ENCODE results near the gene DRG2.

The DRG2 gene

GRCh38 chr17:18156171-18156975 is 68.6 kb downstream of the DRG2 start:
- no peaks in the 10 kb centered on the region for H3K27me3 ChIP-seq (ENCODE audit: control insufficient read depth, insufficient read depth, low read length)
- no peak overlapping the region for H3K27ac ChIP-seq
- no peaks in the 10 kb centered on the region for H3K4me1 ChIP-seq
- no peaks in the 10 kb centered on the region for H3K79me2 ChIP-seq
- no peaks in the 10 kb centered on the region for H3K9me3 ChIP-seq (ENCODE audit: control insufficient read depth, low read length)
- TF ChIP-seq, protein P1, sequence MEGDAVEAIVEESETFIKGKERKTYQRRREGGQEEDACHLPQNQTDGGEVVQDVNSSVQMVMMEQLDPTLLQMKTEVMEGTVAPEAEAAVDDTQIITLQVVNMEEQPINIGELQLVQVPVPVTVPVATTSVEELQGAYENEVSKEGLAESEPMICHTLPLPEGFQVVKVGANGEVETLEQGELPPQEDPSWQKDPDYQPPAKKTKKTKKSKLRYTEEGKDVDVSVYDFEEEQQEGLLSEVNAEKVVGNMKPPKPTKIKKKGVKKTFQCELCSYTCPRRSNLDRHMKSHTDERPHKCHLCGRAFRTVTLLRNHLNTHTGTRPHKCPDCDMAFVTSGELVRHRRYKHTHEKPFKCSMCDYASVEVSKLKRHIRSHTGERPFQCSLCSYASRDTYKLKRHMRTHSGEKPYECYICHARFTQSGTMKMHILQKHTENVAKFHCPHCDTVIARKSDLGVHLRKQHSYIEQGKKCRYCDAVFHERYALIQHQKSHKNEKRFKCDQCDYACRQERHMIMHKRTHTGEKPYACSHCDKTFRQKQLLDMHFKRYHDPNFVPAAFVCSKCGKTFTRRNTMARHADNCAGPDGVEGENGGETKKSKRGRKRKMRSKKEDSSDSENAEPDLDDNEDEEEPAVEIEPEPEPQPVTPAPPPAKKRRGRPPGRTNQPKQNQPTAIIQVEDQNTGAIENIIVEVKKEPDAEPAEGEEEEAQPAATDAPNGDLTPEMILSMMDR (IDR thresholded peaks at IDR 0.05): no peak
- H3K4me2 ChIP-seq (ENCODE audit: low read length): no peak overlapping the region
- H2AFZ ChIP-seq: no peak overlapping the region
- H3K9ac ChIP-seq: no peak overlapping the region
- no peak overlapping the region for H3K4me3 ChIP-seq (ENCODE audit: low read depth, low read length)
- H3K36me3 ChIP-seq (ENCODE audit: control insufficient read depth, insufficient read depth, low read length): no peaks in the 10 kb centered on the region

DNA sequence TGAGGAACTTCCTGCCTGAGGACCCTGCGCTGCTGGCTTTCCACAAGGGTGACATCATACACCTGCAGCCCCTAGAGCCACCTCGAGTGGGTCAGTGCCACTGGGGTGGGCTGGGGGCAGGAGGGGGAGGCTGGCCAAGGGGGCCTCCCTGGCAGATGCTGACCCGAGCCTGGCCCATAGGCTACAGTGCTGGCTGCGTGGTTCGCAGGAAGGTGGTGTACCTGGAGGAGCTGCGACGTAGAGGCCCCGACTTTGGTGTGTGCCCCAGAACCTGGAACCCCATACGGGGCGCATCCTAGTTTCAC is 69.2 kb downstream of the DRG2 start:
- Histone ChIP-seq H3K4me3 (ENCODE audit: low read depth, low read length) (no peak overlapping the region), H3K4me1 (no peaks in the 10 kb centered on the region), H3K79me2 (no peaks in the 10 kb centered on the region), H3K27me3 (ENCODE audit: control insufficient read depth, insufficient read depth, low read length) (no peaks in the 10 kb centered on the region), H3K4me2 (ENCODE audit: low read length) (no peak overlapping the region), H3K9ac (no peak overlapping the region), H3K27ac (no peak overlapping the region), H2AFZ (no peak overlapping the region), H3K9me3 (ENCODE audit: control insufficient read depth, low read length) (no peaks in the 10 kb centered on the region), H3K36me3 (ENCODE audit: control insufficient read depth, insufficient read depth, low read length) (no peaks in the 10 kb centered on the region)
- TF ChIP-seq, protein P1 (IDR thresholded peaks at IDR 0.05): no peak

Data from parathyroid adenoma (tissue), 2 donors.